PFSK-1 (cell line): Measurements from ENCODE around the gene SH3GLB1.

ENCODE experiments used
- FOXP2 ChIP-seq: optimal IDR thresholded peaks from 2 replicates; pipeline ENCODE3; 2011; ENCODE audit warnings: borderline replicate concordance, control low read depth, inconsistent platforms; ENCODE audit not compliant: insufficient read depth; ENCODE audit errors: extremely low read length, extremely low read depth
- POLR2AphosphoS5 ChIP-seq: IDR thresholded peaks from 2 replicates; pipeline ENCODE4 v1.6.1; 2012; ENCODE audit warnings: low read depth, mild to moderate bottlenecking, control low read depth, low read length, moderate library complexity
- REST ChIP-seq, 2 experiments: IDR thresholded peaks; 2 replicates each; pipeline versions ENCODE4 v1.6.1 to v1.8.0; 2011 to 2012; ENCODE audit warnings: low read depth in 2 of 2, low read length in 2 of 2, control low read depth in 1 of 2, inconsistent platforms in 1 of 2, mild to moderate bottlenecking in 1 of 2, moderate library complexity in 1 of 2; ENCODE audit not compliant: insufficient read depth in 1 of 2
- SIN3A ChIP-seq: IDR thresholded peaks from 2 replicates; pipeline ENCODE4 v1.6.1; 2012; ENCODE audit warnings: mild to moderate bottlenecking, low read length, moderate library complexity, borderline replicate concordance; ENCODE audit not compliant: insufficient read depth
- TAF1 ChIP-seq: IDR thresholded peaks from 2 replicates; pipeline ENCODE4 v1.6.1; 2012; ENCODE audit warnings: low read length, control low read depth, borderline replicate concordance; ENCODE audit not compliant: insufficient read depth

Gene SH3GLB1

GRCh38 chr1:86764523-86764922 is 60.1 kb downstream of the SH3GLB1 start:
- TF ChIP-seq REST (IDR thresholded peaks at IDR 0.05; ENCODE audit: insufficient read depth in 1 of 2, low read depth in 2 of 2, low read length in 2 of 2) (no peak), TAF1 (no peak), SIN3A (no peak), POLR2AphosphoS5 (no peak), FOXP2 (no peak)

GRCh38 chr1:86765073-86765472 is 60.7 kb downstream of the SH3GLB1 start:
- TF ChIP-seq REST (IDR thresholded peaks at IDR 0.05; ENCODE audit: insufficient read depth in 1 of 2, low read depth in 2 of 2, low read length in 2 of 2) (no peak), FOXP2 (no peak), SIN3A (no peak), TAF1 (no peak), POLR2AphosphoS5 (no peak)

GRCh38 chr1:86765674-86766073 is 61.3 kb downstream of the SH3GLB1 start:
- no peak for TF ChIP-seq REST (IDR thresholded peaks at IDR 0.05; ENCODE audit: insufficient read depth in 1 of 2, low read depth in 2 of 2, low read length in 2 of 2)
- TF ChIP-seq FOXP2, result no peak
- TF ChIP-seq TAF1, result no peak
- no peak for TF ChIP-seq SIN3A
- TF ChIP-seq POLR2AphosphoS5, result no peak

- TF ChIP-seq TAF1 (no peak), SIN3A (no peak), REST (IDR thresholded peaks at IDR 0.05; ENCODE audit: insufficient read depth in 1 of 2, low read depth in 2 of 2, low read length in 2 of 2) (no peak), FOXP2 (no peak), POLR2AphosphoS5 (no peak)
Measured at GRCh38 chr1:86768554-86768953, 64.2 kb downstream of the SH3GLB1 start.

DNA sequence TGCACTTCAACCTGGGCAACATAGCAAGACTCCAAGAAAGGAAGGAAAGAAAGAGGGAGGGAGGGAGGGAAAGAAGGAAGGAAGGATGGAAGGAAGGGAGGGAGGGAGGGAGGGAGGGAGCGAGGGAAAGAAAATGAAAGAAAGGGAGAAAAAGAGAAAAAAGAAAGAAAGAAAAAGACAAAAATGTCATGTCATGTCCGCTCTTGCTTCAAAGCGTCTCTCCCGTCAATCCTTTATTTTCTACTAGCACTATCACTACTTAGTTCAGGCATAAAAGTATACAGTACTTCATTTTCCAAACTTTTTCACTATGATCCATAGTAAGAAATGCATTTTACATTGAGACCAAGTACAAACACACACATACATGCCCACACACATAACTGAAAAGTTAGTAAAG is 64.7 kb downstream of the SH3GLB1 start:
- no peak for TF ChIP-seq SIN3A
- no peak for TF ChIP-seq POLR2AphosphoS5
- TF ChIP-seq TAF1, result no peak
